NCI-H1694 (cell line): ENCODE results near the gene SLC5A6.

Experiments
- DNase-seq: peaks from one replicate; lab custom pipeline; 2025; lab: John Stamatoyannopoulos, UW

The SLC5A6 gene

DNA sequence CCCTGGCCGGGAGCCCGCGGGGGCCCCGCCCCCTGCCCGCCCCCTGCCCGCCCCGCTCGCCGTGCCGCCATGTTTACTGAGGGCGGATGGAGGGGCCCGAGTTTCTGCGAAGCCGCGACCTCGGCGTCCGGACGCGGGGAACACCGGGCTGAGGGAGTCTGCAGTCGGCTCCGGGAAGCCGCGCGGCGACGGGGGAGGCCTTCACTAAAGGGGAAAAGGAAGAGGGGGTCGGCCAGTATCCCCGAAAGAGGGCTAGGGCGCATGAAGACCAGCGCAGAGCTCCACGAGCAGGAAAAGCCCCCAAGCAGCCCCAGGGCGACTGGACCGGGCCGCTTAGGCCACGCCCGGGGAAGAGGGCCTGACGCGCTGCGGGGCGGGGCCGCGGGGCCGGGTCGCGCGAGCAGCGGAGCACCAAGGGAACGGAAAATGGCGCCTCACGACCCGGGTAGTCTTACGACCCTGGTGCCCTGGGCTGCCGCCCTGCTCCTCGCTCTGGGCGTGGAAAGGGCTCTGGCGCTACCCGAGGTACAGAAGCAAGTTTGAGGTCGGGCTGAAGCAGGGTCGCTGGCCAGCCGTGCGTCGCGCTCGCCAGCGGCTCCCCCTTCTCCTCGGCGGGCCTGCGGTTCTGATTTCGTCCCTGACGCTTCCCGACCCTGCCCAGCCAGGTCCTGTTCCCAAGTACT lies at the start of gene SLC5A6, which contains the start of gene ATRAID:
SLC5A6 (minus strand) TSS at position 326 of the 683 bp plus-strand sequence. CDS start 4,618 bp downstream, outside the sequence.
ATRAID (plus strand) TSS at position 99 of the 683 bp plus-strand sequence; CDS start at position 427, 328 bp downstream.
- peak; percentile 66 for DNase-seq

DNA sequence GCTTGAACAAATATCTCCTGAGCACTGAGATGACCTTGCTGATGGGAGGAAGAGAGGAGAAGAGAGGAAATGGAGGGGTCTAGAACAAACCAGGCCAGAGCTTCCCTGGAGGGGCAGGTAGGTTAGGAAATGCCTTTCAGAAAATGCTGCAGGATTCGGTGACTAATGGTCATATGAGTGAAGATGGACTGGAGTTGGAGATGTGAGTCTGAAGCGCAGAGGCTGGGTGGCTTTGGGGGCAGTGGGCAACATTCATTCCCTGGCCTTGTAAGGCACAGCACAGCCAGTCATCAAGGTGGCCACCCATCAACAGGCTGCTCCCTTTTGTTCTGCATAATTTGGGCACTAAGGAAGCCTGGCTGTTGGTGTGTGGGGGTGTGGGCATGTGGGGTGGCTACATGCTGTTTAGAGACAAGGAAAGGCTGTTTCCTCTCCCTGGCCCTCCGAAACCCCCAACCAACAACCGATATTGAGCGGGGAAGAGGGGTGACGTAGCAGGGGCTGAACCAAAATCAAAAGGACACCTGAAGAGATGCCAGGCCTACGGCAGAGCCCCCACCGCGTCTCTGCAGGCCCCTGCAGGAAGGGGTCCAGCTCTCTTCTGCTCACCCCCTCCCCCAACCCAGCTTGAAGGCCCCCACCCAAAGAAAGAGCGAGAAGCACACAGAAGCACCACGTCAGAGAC lies 49.3 kb upstream of the SLC5A6 start:
- DNase-seq: no peak

- DNase-seq: no peak
These were observed 46.0 kb upstream of the SLC5A6 start for GRCh38 chr2:27258051-27258450.

GRCh38 chr2:27256855-27257454 lies 44.9 kb upstream of the SLC5A6 start:
- DNase-seq: no peak

- DNase-seq: no peak
These were observed 43.6 kb upstream of the SLC5A6 start for GRCh38 chr2:27255660-27256059.

DNA sequence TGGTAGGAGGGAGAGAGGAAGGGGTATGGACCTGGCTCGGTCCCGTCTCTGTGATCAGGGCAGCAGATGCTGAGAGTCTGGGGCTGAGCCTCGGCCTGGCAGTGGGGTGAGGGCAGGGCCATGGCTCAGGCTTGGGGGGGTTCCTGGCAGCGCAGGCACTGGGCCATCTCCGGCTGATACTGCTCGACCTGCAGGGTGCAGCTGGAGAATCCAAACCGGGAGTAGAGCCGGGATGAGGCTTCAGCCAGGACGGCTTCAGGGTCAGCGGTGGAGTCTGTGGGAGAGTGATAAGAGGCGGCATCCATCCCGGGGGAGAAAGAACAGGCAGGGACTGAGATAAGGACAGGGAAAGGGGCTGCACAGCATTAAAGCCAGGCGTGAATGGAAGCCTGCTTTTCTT lies 43.1 kb upstream of the SLC5A6 start:
- DNase-seq: no peak

DNA sequence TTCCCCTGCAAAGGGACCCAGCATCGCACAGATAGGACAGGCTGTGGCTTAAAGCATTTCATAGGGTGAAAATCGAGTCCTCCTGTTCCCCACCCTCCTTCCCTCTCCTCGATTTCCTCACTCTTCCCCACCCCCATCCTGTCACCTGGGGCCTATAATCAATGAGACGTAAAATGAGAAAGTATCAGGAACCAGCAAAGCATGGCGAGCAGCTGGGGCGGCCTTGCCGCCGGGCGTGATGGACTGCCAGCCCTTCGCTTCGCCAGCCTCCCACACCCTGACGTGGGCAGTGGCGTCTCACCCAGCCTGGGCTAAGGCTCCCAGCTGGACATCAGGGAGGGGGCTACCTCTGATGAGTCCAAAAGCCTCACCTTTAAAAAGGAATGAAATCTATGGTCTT lies 39.7 kb upstream of the SLC5A6 start:
- DNase-seq: no peak

DNA sequence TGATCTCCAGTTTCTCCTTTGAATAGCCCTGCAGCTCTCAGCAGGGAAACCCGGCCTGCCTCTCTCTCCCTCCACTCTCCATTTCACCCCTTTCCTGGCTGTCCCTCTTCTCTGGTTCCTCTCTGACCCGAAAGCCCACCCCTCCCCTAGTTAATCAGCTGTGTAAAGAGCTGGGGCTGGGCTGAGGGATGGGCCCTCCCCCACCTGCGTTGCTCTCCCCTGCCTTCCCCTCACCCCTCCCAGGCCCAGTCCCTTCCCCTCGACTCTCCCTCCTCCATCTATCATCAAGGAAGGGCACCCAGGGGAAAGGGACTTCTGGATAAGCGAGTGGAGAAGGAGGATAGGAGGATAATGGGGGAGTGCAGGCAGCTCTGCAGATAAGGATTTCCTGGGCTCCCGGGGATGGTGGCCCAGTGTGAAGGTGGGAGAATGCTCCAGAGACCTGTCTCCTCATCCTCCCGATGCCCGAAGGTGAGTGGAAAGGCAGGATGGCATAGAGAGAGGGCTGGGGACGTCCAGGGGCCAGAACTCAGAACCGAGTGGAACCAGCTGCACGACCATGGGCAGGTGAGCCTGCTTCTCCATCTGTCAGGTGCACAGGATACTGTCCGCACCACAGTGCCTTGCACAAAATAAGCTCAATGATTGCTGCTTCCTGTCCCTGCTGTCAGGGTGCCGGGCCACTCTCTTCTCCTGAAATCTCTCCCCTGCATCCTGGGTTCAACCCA lies 38.7 kb upstream of the SLC5A6 start:
- no peak for DNase-seq

DNA sequence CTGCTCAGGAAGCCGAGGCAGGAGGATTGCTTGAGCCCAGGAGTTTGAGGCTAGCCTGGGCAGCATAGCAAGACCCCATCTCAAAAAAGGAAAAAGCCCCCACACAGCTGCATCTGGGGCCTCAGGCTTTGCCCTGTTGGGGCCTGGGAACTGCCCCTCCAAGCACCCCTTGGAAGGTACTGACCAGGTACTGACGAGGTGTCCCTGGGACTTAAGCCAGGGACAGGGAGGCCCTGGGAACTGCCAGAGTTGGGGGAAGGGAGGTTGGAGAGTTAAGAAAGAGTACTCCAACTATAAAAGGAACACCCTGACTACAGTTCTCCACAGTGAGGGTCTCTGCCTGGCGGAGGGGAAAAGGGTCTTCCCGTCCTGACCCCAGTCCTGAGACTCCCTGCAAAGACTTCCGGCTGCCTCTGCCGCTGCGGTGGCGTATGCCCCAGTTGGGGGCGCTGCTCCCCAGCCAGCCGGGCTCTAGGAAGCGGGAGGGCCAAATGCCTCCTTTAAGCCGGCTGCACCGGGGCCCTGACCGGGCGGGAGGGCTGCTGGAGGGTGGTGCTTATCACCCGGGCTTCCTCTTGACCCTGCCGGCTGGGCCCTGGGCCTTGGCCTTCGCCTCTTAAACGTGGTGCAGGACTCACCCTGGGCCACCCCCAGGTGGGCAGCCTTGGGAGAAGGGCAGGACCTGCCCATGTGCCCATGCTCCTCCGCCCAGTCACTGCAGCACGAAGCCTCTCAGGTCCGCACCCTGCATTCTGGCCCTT lies 38.0 kb upstream of the SLC5A6 start:
- peak; percentile 65 for DNase-seq

DNA sequence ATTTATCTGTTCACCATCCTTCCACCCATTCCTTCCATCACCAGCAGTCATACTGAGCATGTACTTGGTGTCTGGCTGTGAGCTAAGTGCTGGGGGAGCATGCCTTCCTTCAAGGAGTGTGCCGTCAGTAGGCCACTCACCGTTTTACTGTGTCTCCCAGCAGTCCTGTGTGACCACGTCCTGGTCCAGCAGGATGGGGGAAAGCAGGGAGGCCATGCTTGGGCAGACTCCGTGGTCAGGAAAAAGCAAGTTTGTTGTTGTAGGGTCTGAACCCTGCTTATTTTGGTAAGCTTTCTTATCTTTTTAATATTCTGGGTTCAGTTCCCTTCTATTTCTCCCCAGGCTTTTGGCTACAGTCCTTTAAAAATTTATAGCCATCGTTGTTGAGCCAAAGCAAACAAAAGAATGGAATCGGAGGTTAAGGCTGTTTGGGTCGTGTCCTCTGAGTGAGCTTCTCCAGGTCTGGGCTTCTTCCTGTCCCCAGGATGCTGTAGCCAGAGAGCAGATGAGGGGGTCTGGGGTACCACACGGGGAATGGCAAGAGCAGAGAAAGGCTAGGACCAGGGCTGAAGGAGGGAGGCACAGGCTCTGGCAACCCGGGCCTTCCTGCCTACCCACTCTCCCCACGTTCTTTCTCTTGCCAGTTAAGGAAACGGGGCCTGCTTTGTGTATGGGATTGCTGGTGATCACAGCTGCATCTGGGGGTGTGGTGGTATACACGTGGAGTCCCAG lies 37.3 kb upstream of the SLC5A6 start:
- no peak for DNase-seq

- no peak for DNase-seq
These were observed 35.8 kb upstream of the SLC5A6 start for GRCh38 chr2:27247893-27248292.

GRCh38 chr2:27245626-27246025 lies 33.6 kb upstream of the SLC5A6 start:
- DNase-seq: no peak

GRCh38 chr2:27245116-27245515 lies 33.0 kb upstream of the SLC5A6 start:
- no peak for DNase-seq

DNA sequence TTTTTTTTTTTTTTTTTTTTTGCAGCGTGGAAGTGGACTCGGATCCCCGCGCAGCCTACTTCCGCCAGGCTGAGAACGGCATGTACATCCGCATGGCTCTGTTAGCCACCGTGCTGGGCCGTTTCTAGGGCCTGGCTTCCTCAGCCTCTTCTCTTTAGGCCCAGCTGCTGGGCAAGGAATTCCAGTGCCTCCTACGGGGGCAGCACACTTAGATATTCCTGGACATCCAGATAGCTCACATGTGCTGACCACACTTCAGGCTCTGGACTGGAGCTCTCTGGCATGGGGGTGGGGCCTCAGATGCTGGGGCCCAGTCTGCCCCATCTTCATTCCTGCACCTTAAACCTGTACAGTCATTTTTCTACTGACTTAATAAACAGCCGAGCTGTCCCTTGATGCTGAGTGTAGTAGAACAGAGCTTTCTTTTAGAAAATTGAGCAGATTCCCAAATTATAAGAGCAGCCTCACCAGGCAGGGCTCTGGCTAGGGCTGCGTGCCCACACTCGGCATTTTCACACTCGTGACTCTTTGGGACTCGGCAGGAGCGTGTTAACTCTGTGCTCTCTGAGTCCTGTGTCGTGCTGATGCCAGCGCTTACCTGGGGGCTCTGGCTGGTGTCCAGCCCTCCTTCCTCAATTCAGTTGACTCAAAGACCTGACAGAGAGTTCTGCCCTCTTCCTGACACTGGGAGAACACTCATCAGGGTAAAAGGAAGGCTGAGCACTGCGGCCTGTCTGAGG lies 31.5 kb upstream of the SLC5A6 start:
- DNase-seq: no peak

DNA sequence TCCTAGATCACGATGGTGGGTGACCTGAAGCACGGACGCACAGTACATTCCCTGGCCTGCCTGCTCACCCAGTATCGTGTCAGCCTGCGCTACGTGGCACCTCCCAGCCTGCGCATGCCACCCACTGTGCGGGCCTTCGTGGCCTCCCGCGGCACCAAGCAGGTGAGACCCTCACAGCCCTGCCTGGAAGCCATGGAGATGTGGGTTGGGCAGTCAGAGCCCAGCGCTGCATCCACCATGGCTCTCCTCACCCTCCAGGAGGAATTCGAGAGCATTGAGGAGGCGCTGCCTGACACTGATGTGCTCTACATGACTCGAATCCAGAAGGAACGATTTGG lies 30.5 kb upstream of the SLC5A6 start:
- no peak for DNase-seq

- DNase-seq: no peak
These were observed 29.9 kb upstream of the SLC5A6 start for GRCh38 chr2:27241761-27242613.

- no peak for DNase-seq
These were observed 28.3 kb upstream of the SLC5A6 start for GRCh38 chr2:27240406-27240805.

- no peak for DNase-seq
These were observed 26.9 kb upstream of the SLC5A6 start for GRCh38 chr2:27238976-27239375.

DNA sequence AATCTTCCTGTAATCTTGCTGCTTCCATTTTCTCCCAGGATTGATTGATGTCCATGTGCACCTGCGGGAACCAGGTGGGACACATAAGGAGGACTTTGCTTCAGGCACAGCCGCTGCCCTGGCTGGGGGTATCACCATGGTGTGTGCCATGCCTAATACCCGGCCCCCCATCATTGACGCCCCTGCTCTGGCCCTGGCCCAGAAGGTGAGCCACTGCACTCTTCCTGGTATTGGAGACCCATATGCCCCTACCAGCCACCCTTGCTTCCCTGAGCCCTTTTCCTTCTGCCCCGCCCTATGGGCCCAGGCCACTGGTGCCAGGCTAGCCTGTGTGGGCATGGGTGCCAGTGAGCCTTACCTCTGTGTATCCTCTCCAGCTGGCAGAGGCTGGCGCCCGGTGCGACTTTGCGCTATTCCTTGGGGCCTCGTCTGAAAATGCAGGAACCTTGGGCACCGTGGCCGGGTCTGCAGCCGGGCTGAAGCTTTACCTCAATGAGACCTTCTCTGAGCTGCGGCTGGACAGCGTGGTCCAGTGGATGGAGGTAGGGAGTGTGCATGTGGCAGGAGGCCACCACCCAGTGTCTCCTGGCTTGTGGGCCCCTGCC lies 25.4 kb upstream of the SLC5A6 start:
- DNase-seq: no peak
